CD4-positive, CD25-positive, alpha-beta regulatory T cell (primary cell): ENCODE measurements around the gene IER2. TPM values are rescaled to one million over a fixed set of nuclear protein-coding genes. Genes with fewer than 3 reads are reported as not detected.
"Not testable (repeated sequence)": the region's sequence is repeated elsewhere in the genome, so short reads cannot be mapped to it uniquely, and the experiment has no call there.

Experiments used
- ATAC-seq, 2 donors: fragments of 150-1000 bp; cut with Tn5 transposase; one replicate each; pipeline ENCODE4 v1.10.0; 2021; ENCODE audit warnings: low read depth in 2 of 2, moderate number of reproducible peaks in 2 of 2, moderate library complexity in 1 of 2
- DNase-seq, 3 donors: peaks; one replicate each; pipeline versions ENCODE4 v3.0.0 to v3.0.0-alpha.2; 2012 to 2022; ENCODE audit warnings: mixed read lengths in 1 of 3
- H3K27ac ChIP-seq: one replicate; pipeline ENCODE4 v1.7.0; 2013; ENCODE audit warnings: mild to moderate bottlenecking, low read length; ENCODE audit not compliant: insufficient read depth, poor library complexity, severe bottlenecking
- H3K27me3 ChIP-seq: one replicate; pipeline ENCODE4 v1.7.0; 2013; ENCODE audit warnings: low read length; ENCODE audit not compliant: control insufficient read depth, insufficient read depth
- H3K36me3 ChIP-seq: one replicate; pipeline ENCODE4 v1.7.0; 2013; ENCODE audit warnings: mild to moderate bottlenecking, low read length, moderate library complexity; ENCODE audit not compliant: control insufficient read depth, insufficient read depth
- H3K4me1 ChIP-seq: 2 replicates; pipeline ENCODE4 v1.7.0; 2013; ENCODE audit warnings: mild to moderate bottlenecking, low read length; ENCODE audit not compliant: insufficient read depth, control insufficient read depth, poor library complexity, severe bottlenecking
- H3K4me3 ChIP-seq: one replicate; pipeline ENCODE4 v1.7.0; 2013; ENCODE audit warnings: low read depth, mild to moderate bottlenecking, low read length, moderate library complexity
- H3K9me3 ChIP-seq, 2 experiments: 1 replicate in 1 of 2; 2 replicates in 1 of 2; pipeline ENCODE4 v1.7.0; 2013; ENCODE audit warnings: low read length in 2 of 2, mild to moderate bottlenecking in 1 of 2, moderate library complexity in 1 of 2; ENCODE audit not compliant: control insufficient read depth in 2 of 2
- H3K27ac Mint-ChIP-seq, 3 donors: one replicate each; pipeline ENCODE4 v1.8.0; 2020 to 2022; ENCODE audit warnings: mild to moderate bottlenecking in 3 of 3, mixed read lengths in 3 of 3, moderate library complexity in 2 of 3
- H3K27me3 Mint-ChIP-seq: one replicate; pipeline ENCODE4 v1.8.0; 2022; ENCODE audit warnings: mild to moderate bottlenecking, mixed read lengths
- H3K36me3 Mint-ChIP-seq: one replicate; pipeline ENCODE4 v1.8.0; 2020; ENCODE audit warnings: mixed read lengths
- H3K4me1 Mint-ChIP-seq, 4 donors: one replicate each; pipeline ENCODE4 v1.8.0; 2020 to 2022; ENCODE audit warnings: mixed read lengths in 4 of 4, mild to moderate bottlenecking in 1 of 4
- H3K4me3 Mint-ChIP-seq, 4 donors: one replicate each; pipeline ENCODE4 v1.8.0; 2020 to 2022; ENCODE audit warnings: mild to moderate bottlenecking in 4 of 4, mixed read lengths in 4 of 4, moderate library complexity in 3 of 4
- H3K9me3 Mint-ChIP-seq, 7 donors: one replicate each; pipeline ENCODE4 v1.8.0; 2020 to 2022; ENCODE audit warnings: mixed read lengths in 7 of 7, mild to moderate bottlenecking in 3 of 7, moderate library complexity in 2 of 7
- polyA plus RNA-seq, 4 donors: library from polyadenylated mRNA; unstranded; fragments of 300-500 nt; fragmentation: Illumina TruSeq; gene quantifications; one replicate each; pipeline ENCODE4 v1.2.3, GENCODE V29; 2021
- total RNA-seq: library from RNA; stranded (reverse); gene quantifications from one replicate; pipeline ENCODE4 v1.2.3, GENCODE V29; 2022

IER2 gene
- total and polyA plus RNA-seq, 5 donors from 2014 or later, result 144 to 478 (median 215) TPM

DNA sequence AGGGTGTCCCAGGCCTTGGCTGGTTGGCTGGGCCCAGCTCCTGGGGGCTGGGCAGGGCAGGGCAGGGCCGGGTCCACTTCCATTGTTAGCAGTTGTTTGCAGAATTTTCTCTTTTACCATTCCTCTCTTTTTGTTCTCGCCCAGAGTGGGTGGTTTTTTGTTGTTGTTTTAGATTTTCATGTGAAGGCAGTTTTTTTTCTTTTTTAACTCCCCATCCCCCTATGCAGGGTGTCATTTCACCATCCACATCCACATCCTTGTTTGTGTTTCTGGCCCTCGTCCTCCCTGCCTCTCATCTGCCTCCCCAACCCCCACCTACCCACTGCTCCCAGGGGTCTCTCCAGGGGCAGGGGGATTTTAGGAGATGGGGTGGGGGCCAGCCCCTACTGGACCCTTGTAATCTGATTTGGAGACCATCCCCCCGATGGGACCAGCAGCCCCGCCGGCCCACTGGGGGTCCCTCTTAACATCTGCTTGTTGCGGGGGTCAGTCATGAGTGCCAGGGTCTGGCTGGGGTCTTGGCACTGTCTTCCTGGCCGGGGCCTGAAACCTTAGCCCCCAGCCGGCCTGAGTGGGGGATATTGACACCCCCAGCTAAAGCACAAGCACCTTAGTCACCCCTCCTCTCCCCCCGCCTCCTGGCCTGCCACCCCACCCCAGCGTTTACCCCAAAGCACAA lies 10.4 kb upstream of the IER2 start:
- ATAC-seq (no peak), DNase-seq (no peak)
- Mint-ChIP-seq H3K27ac (no peak overlapping the region), H3K9me3 (no peaks in the 10 kb centered on the region), H3K4me1 (no peaks in the 10 kb centered on the region), H3K36me3 (peaks cover 12% of the 10 kb centered on the region), H3K27me3 (no peaks in the 10 kb centered on the region), H3K4me3 (peak overlapping the region in 1 of 4 donors; percentile 38)
- no peaks in the 10 kb centered on the region for H3K9me3 ChIP-seq
- H3K36me3 ChIP-seq, result peaks cover 33% of the 10 kb centered on the region
- H3K27me3 ChIP-seq, result no peaks in the 10 kb centered on the region
- no peak overlapping the region for H3K27ac ChIP-seq
- H3K4me1 ChIP-seq, result no peaks in the 10 kb centered on the region
- no peak overlapping the region for H3K4me3 ChIP-seq

DNA sequence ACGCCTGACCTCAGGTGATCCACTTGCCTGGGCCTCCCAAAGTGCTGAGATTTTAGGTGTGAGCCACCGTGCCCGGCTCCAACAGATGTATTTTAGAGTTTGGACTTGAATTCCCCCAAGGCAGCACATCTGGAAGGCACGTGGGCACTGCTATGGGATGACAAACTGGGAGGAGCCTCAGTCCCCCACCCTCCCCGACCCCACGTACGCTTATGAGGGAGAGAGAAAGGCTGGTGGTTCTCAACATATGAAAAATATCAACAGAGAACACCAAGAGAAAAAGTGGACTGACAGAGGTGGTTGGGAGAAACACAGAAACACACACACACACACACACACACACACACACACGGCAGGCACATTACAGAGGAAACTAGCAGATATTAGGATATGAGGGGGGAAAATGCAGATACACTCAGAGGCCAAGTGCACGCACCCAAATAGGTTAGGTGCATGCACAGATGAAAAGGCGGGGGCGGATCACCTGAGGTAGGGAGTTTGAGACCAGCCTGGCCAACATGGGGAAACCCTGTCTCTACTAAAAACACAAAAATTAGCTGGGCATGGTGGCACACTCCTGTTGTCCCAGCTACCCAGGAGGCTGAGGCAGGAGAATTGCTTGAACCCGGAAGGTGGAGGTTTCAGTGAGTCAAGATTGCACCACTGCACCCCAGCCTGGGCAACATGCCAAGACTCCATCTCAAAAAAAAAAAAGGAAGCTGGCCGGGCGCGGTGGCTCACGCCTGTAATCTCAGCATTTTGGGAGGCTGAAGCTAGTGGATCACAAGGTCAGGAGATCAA lies 3.2 kb upstream of the IER2 start:
- Mint-ChIP-seq H3K27ac (no peak overlapping the region), H3K4me1 (peaks cover 0 to 30% (median 10%) of the 10 kb centered on the region in 4 donors), H3K9me3 (no peaks in the 10 kb centered on the region), H3K27me3 (no peaks in the 10 kb centered on the region), H3K4me3 (peak overlapping the region in 3 of 4 donors; percentile 28 to 86 (median 56)), H3K36me3 (peaks cover 2% of the 10 kb centered on the region)
- Histone ChIP-seq H3K27ac (no peak overlapping the region), H3K9me3 (no peaks in the 10 kb centered on the region), H3K27me3 (no peaks in the 10 kb centered on the region), H3K4me3 (no peak overlapping the region), H3K36me3 (peaks cover 14% of the 10 kb centered on the region), H3K4me1 (peaks cover 27% of the 10 kb centered on the region)
- no peak for ATAC-seq
- DNase-seq, result no peak

DNA sequence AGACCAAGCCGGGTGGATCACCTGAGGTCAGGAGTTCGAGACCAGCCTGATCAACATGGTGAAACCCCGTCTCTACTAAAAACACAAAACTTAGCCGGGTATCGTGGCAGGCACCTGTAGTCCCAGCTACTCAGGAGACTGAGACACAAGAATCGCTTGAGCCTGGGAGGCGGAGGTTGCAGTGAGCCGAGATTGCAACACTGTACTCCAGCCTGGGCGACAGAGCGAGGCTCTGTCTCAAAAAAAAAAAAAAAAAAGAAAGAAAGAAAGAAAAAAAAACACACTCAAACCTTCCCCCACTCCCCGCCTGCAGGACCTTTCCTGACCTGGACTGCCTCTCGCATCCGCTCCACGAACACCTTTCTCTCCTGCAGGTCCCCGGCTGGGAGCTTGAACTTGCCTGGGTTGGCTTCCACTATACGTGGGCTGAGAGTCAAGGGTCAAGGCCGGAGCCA lies 1.0 kb upstream of the IER2 start:
- Mint-ChIP-seq H3K4me3 (peak overlapping the region; percentile 94 to 99 (median 98)), H3K36me3 (peaks cover 10% of the 10 kb centered on the region), H3K4me1 (peaks cover 0 to 30% (median 10%) of the 10 kb centered on the region in 4 donors), H3K27ac (peak overlapping the region; percentile 42 to 99 (median 91))
- H3K9me3 Mint-ChIP-seq, DNase-seq, H3K27me3 ChIP-seq, H3K9me3 ChIP-seq, ATAC-seq, H3K27me3 Mint-ChIP-seq: not testable (repeated sequence)
- Histone ChIP-seq H3K4me3 (peak overlapping the region; percentile 66), H3K4me1 (peaks cover 34% of the 10 kb centered on the region), H3K27ac (peak overlapping the region; percentile 97), H3K36me3 (peaks cover 11% of the 10 kb centered on the region)

DNA sequence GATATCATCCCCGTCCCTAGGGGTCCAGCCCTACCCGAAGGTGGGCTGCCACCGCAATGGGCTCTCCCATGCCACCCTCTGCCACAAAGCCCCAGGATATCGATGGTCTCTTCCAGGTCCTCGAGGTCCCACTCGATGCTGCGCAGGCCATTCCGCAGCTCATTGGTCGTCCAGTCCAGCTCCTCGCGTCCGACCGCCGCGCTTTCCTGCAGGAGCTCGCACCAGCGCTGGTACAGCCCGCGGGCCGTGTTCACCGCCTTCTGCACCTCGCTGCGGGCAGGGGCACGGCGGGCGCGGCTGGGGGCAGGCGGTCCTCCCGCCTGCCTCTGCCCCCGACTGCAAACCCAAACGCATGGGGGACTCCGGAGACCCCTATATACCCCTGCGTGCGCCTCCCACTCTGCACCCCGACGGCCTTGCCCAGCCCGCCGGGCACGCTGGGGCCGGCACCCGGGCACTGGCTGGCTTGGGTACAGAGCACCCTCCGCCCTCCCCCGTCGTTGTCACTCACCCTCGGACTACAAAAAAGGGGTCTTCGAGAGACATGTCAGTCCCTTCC lies 504 bp upstream of the IER2 start:
- DNase-seq, result peak in 1 of 3 donors; percentile 57
- peaks cover 14% of the 10 kb centered on the region for H3K36me3 Mint-ChIP-seq

DNA sequence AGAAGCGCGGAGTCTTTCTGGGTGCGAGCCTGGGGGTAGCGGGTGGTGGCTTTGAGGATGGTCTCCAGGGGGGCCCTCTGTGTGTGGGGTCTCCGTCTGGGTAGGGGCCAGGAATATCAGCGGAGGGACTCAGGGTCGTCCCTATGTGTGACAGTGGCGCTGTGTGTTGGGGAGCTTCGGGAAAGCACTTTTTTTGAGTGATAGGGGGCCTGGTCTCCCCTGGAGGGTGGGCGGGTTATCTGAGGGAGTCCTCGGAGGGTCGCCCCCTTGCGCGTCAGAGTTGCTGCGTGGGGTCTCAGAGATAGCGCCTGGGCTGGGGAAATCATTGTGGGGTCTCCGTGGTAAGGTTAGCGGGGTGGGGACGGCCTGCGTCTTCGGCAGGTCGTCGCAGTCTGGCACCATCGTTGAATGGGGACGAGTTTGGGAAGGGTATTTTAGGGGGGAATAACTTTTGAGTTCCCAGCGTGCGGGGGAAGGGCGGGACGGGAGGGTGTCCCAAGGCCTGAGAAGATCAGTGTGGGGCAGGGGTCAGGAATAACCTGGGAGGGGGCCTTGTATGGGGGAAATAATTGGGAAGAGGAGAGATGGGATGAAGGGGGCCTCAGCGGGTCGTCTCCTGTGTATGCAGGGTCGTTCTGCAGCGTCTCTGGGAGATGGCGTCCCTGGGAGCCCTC lies 857 bp downstream of the IER2 start:
- DNase-seq, result peak in 2 of 3 donors; percentile 7 to 45
- peaks cover 46% of the 10 kb centered on the region for H3K4me1 ChIP-seq
- H3K36me3 ChIP-seq, result no peaks in the 10 kb centered on the region
- Mint-ChIP-seq H3K9me3 (peaks cover 0 to 5% (median 1%) of the 10 kb centered on the region in 7 donors), H3K4me1 (peaks cover 0 to 37% (median 15%) of the 10 kb centered on the region in 4 donors), H3K36me3 (peaks cover 14% of the 10 kb centered on the region), H3K27me3 (peaks cover 22% of the 10 kb centered on the region), H3K4me3 (peak overlapping the region; percentile 94 to 99 (median 98)), H3K27ac (peak overlapping the region; percentile 96 to 99 (median 99))
- peak; percentile 3 to 6 for ATAC-seq
- H3K27ac ChIP-seq, result peak overlapping the region; percentile 97
- peak overlapping the region; percentile 92 for H3K4me3 ChIP-seq
- H3K27me3 ChIP-seq, result no peaks in the 10 kb centered on the region
- no peaks in the 10 kb centered on the region for H3K9me3 ChIP-seq

More for the DNA sequence above, 504 bp upstream of the IER2 start:
- Histone ChIP-seq H3K36me3 (peaks cover 6% of the 10 kb centered on the region), H3K9me3 (no peaks in the 10 kb centered on the region), H3K4me3 (peak overlapping the region; percentile 66), H3K4me1 (peaks cover 34% of the 10 kb centered on the region), H3K27me3 (no peaks in the 10 kb centered on the region), H3K27ac (peak overlapping the region; percentile 97)
- H3K4me3 Mint-ChIP-seq, result peak overlapping the region; percentile 94 to 99 (median 98)
- ATAC-seq, result peak; percentile 0
- peaks cover 11% of the 10 kb centered on the region for H3K27me3 Mint-ChIP-seq
- H3K9me3 Mint-ChIP-seq, result peaks cover 0 to 5% (median 0%) of the 10 kb centered on the region in 7 donors
- H3K4me1 Mint-ChIP-seq, result peaks cover 0 to 30% (median 10%) of the 10 kb centered on the region in 4 donors
- peak overlapping the region in 2 of 3 donors; percentile 99 for H3K27ac Mint-ChIP-seq

DNA sequence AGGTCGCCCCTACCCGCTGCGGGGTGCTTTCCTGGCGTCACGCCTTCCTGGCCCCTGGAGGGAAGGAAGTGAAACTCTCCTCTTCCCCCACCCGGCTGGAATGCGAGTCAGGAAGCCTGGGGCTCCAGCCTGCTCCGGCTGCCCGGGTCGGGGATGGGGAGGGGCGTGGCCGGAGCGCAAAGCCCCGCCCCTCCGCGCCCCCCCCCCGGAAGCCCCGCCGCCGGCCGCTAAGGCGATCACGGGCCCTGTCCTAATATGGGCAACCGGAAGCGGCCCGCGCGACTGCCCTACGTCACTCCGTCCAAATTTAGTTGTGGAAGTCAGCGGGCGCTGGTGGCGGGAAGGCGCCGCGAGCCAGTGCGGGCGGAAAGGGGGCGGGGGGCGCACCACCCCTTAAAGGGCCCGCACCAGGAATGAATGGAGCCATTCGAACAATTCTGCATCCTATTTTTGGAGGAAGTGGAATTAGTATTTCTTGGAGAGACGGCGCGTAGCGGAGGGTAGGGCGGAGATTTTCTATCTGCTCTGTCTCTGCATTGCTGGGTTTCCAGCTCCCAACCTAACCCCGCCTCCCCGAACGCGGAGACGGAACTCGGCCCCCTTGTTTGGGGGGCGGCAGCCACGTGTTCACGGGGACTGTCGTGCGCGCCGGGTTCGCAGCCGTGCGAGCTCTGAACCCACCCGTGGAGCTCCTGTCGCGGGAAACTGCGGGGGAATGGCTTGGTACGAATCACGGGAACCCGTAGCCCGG lies 1.6 kb downstream of the IER2 start:
- Histone ChIP-seq H3K27ac (peak overlapping the region; percentile 97), H3K4me3 (peak overlapping the region; percentile 98), H3K4me1 (peaks cover 53% of the 10 kb centered on the region), H3K27me3 (no peaks in the 10 kb centered on the region), H3K36me3 (no peaks in the 10 kb centered on the region), H3K9me3 (no peaks in the 10 kb centered on the region)
- Mint-ChIP-seq H3K36me3 (peaks cover 14% of the 10 kb centered on the region), H3K4me1 (peaks cover 0 to 44% (median 19%) of the 10 kb centered on the region in 4 donors), H3K4me3 (peak overlapping the region; percentile 94 to 99 (median 98)), H3K9me3 (peaks cover 0 to 5% (median 1%) of the 10 kb centered on the region in 7 donors), H3K27me3 (peaks cover 29% of the 10 kb centered on the region), H3K27ac (peak overlapping the region; percentile 99 to 100 (median 99))
- peak; percentile 54 to 63 for ATAC-seq
- DNase-seq, result peak; percentile 94 to 97 (median 96)
